Fibroblast of the aortic adventitia (primary cell): ENCODE results near the gene GPC1. TPM values are rescaled to one million over a fixed set of nuclear protein-coding genes. Genes with fewer than 3 reads are reported as not detected.

Experiments
- DNase-seq: peaks from one replicate; pipeline ENCODE4 v3.0.0-alpha.2; 2010; ENCODE audit warnings: low read depth
- H3K4me3 ChIP-seq: 2 replicates; pipeline ENCODE4 v1.5.1; 2011; ENCODE audit warnings: low read depth, mild to moderate bottlenecking, control low read depth, low read length, moderate library complexity
- CTCF ChIP-seq: IDR thresholded peaks from 2 replicates; pipeline ENCODE4 v1.5.1; 2011; ENCODE audit warnings: mild to moderate bottlenecking, low read length, control low read depth, inconsistent platforms; ENCODE audit not compliant: insufficient read depth
- total RNA-seq: library from RNA; depleted of rRNA; stranded (reverse); fragments of >200 nt; gene quantifications from 2 replicates; pipeline ENCODE4 v1.2.3, GENCODE V29; 2012; ENCODE audit warnings: low replicate concordance

GPC1 gene
- total RNA-seq, 1 donor: 44.7 TPM

DNA sequence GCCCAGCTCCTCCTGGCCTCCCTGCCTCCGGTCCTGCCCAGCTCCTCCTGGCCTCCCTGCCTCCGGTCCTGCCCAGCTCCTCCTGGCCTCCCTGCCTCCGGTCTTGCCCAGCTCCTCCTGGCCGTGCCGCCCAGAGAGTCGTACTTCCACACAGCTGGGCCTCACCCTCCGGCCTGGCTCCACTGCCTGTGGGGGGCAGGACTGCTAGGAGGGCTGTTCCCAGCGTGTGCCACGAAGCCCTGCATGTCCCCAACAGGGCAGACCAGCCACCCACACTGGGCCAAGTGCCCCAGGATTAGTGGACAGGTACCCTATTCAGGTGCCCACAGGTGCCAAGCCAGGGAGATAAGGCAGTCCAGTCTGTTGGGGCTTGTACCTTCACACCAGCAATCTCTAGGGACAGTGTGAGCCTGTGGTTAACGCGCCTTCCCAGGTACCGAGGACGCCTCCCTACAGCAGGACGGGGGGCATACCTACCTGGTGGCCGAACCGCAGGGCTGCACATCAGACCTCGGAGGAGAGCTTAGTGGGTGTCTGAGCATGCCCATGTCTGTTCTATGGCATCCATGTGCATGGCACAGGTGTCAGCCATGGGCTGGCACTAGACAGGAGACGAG, 5.3 kb downstream of the GPC1 start:
- no peak for TF ChIP-seq CTCF
- no peak for DNase-seq
- H3K4me3 ChIP-seq: no peak overlapping the region

DNA sequence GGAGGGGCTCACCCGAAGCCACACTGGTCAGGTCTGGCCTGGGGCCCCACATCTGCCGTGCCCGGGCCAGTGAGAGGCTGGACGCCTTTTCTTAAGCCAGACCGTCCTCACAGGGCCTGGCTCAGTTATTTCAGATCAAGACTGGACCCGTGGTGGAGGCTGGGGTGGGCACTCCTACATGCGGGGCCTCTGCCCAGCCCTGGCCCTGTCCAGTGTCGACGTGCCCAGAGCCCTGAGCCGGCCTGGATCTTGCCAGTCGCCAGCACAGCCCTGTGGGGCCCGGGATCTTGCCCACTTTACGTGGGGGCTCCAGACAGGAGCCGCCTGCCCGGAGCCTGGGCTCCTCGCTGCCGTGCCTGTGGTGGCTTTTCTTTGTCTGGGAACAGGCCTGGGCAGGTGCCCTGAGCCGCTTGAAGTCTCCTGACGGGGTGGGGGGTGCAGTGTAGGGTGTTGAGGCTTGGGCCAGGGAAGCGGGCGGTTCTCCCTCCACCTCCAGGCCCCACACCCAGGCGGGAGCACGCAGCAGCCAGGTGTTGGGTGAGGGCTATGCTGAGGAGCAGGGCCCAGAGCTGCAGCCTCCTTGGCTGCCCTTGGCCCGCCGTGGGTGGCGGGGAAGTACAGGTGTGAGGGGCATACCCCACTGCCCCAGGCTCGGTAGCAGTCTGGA, 6.0 kb downstream of the GPC1 start:
- no peak for DNase-seq
- TF ChIP-seq CTCF: no peak
- H3K4me3 ChIP-seq: no peak overlapping the region

GRCh38 chr2:240441993-240442411, 6.5 kb downstream of the GPC1 start:
- DNase-seq: no peak
- TF ChIP-seq CTCF: no peak
- no peak overlapping the region for H3K4me3 ChIP-seq

- H3K4me3 ChIP-seq: no peak overlapping the region
- DNase-seq: no peak
- TF ChIP-seq CTCF: no peak
Measured at GRCh38 chr2:240442891-240443715, 7.6 kb downstream of the GPC1 start.

GRCh38 chr2:240443891-240444301, 8.4 kb downstream of the GPC1 start:
- DNase-seq: no peak
- TF ChIP-seq CTCF: no peak
- no peak overlapping the region for H3K4me3 ChIP-seq

DNA sequence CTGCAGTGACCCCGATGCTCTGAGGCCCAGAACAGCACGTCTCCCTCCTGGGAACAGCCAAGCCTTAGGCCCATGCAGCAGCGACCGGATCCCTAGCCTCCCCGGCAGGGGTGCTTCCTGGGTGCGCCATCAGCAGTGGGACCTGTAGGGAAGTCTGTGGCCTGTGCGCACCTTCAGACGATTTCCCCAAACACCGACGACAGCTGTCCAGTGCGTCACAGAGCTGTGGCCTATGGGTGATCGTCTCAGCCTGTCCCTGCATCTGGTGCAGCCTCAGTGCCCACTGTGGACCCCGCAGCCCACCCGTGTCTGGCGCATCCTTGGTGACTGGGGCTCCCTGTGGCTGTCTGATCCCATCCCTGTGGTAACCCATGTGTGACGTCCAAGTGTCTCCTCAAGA, 9.0 kb downstream of the GPC1 start:
- no peak overlapping the region for H3K4me3 ChIP-seq
- DNase-seq: no peak
- TF ChIP-seq CTCF: no peak
